NOMO-1 (cell line): ENCODE data around the gene TMF1.
A peak's percentile ranks its signal among the peaks of the same experiment; 100 is the strongest.

Experiments used
- DNase-seq, 2 experiments: peaks; one replicate each; lab custom pipeline; 2025; ENCODE audit not compliant: unreplicated experiment in 2 of 2; lab: John Stamatoyannopoulos, UW

The TMF1 gene

GRCh38 chr3:68985146-68985790 is 66.9 kb downstream of the TMF1 start:
- DNase-seq = no peak

- DNase-seq = no peak
These were observed 68.1 kb downstream of the TMF1 start for GRCh38 chr3:68984011-68984530.

GRCh38 chr3:68977486-68978167 is 74.5 kb downstream of the TMF1 start:
- DNase-seq = no peak

GRCh38 chr3:68974711-68975110 is 77.4 kb downstream of the TMF1 start:
- no peak for DNase-seq

GRCh38 chr3:68973639-68974038 is 78.5 kb downstream of the TMF1 start:
- DNase-seq = no peak

GRCh38 chr3:68972358-68972979 is 79.7 kb downstream of the TMF1 start:
- DNase-seq = peak; percentile 28 to 41
